PC-9 (cell line): ENCODE measurements around the gene CCPG1.
"Not testable (repeated sequence)": the region's sequence is repeated elsewhere in the genome, so short reads cannot be mapped to it uniquely, and the experiment has no call there.

ENCODE experiments used
- CTCF ChIP-seq: fragments of 200-600 bp; sonication (generic); conservative IDR thresholded peaks from 2 replicates; pipeline ENCODE4 v1.6.1; 2017; ENCODE audit warnings: mixed run types, antibody characterized with exemption, mild to moderate bottlenecking, moderate library complexity
- EZH2 ChIP-seq: fragments of 200-600 bp; sonication (generic); IDR thresholded peaks from 2 replicates; pipeline ENCODE4 v1.8.0; 2017; ENCODE audit warnings: antibody characterized with exemption, low read depth

GRCh38 chr15:55446379-55447029, 38.3 kb upstream of the CCPG1 start:
- not testable (repeated sequence) for TF ChIP-seq CTCF, EZH2
